ENCODE data around the gene ATXN7L3.

The ATXN7L3 gene

GRCh38 chr17:44210342-44211192 lies 10.9 kb upstream of the ATXN7L3 start:
- DNase-seq (ENCODE audit: extremely low spot score): peak; percentile 90
- TF ChIP-seq NFRKB (IDR thresholded peaks at IDR 0.05): no peak
- TF ChIP-seq FOXM1 (IDR thresholded peaks at IDR 0.05; ENCODE audit: borderline replicate concordance): 0 out of 2 replicates have a peak, but pooled peaks have one; percentile 22
- TF ChIP-seq ELF4 (IDR thresholded peaks at IDR 0.05): no peak
- TF ChIP-seq FOXA1 (IDR thresholded peaks at IDR 0.05): no peak
- no peak for TF ChIP-seq ZNF384 (IDR thresholded peaks at IDR 0.05)
- no peak for TF ChIP-seq FOXK2 (IDR thresholded peaks at IDR 0.05)
- TF ChIP-seq HDGF (IDR thresholded peaks at IDR 0.05; ENCODE audit: borderline replicate concordance): 0 out of 2 replicates have a peak, but pooled peaks have one; percentile 42
- no peak for TF ChIP-seq CTBP1 (IDR thresholded peaks at IDR 0.05; ENCODE audit: borderline replicate concordance)
- peak; percentile 52; the same call in 1 of the 2 replicates for TF ChIP-seq ARNT (IDR thresholded peaks at IDR 0.05)
- TF ChIP-seq BHLHE40 (IDR thresholded peaks at IDR 0.05; ENCODE audit: borderline replicate concordance): no peak
- no peak for TF ChIP-seq PKNOX1 (IDR thresholded peaks at IDR 0.05)
- no peak for TF ChIP-seq TARDBP (IDR thresholded peaks at IDR 0.05)
- no peak for TF ChIP-seq SP1 (IDR thresholded peaks at IDR 0.05)
- no peak for TF ChIP-seq SUZ12 (IDR thresholded peaks at IDR 0.05)
- TF ChIP-seq L3MBTL2 (conservative IDR thresholded peaks at IDR 0.05): peak; percentile 57; the same call in 1 of the 2 replicates
- no peak for TF ChIP-seq LEF1 (IDR thresholded peaks at IDR 0.05; ENCODE audit: borderline replicate concordance)
- ChIA-PET CTCF (interaction anchor here (0.6 to 2.4 kb wide), 15 partner anchors 9 to 170 kb away, joined by 3 to 14 read pairs (median 4); partner anchors contain the start of genes FAM171A2, GRN and TMUB2), POLR2A (interaction anchor here (1.0 to 3.4 kb wide), 8 partner anchors 10 to 135 kb away, joined by 3 to 26 read pairs (median 7); partner anchors contain the start of genes ATXN7L3, GRN, SLC25A39 and TMUB2)

- TF ChIP-seq FOXA1 (IDR thresholded peaks at IDR 0.05): no peak
- TF ChIP-seq FOXK2 (IDR thresholded peaks at IDR 0.05): no peak
- no peak for TF ChIP-seq ZNF384 (IDR thresholded peaks at IDR 0.05)
- no peak for TF ChIP-seq SP1 (IDR thresholded peaks at IDR 0.05)
- TF ChIP-seq BHLHE40 (IDR thresholded peaks at IDR 0.05; ENCODE audit: borderline replicate concordance): no peak
- no peak for TF ChIP-seq ELF4 (IDR thresholded peaks at IDR 0.05)
- no peak for DNase-seq (ENCODE audit: extremely low spot score)
- ChIA-PET POLR2A (interaction anchor here (1.0 to 3.4 kb wide), 8 partner anchors 9 to 135 kb away, joined by 3 to 26 read pairs (median 7); partner anchors contain the start of genes ATXN7L3, GRN, SLC25A39 and TMUB2), CTCF (interaction anchor here (0.6 to 2.4 kb wide), 11 partner anchors 8 to 170 kb away, joined by 3 to 14 read pairs (median 5); partner anchors contain the start of genes FAM171A2 and GRN)
Observed at GRCh38 chr17:44209786-44210341, 10.2 kb upstream of the ATXN7L3 start.

GRCh38 chr17:44207743-44208142 lies 8.1 kb upstream of the ATXN7L3 start:
- POLR2A ChIA-PET: no interaction called here
- no peak for TF ChIP-seq ARNT (IDR thresholded peaks at IDR 0.05)
- no peak for TF ChIP-seq SUZ12 (IDR thresholded peaks at IDR 0.05)
- TF ChIP-seq CTBP1 (IDR thresholded peaks at IDR 0.05; ENCODE audit: borderline replicate concordance): no peak
- TF ChIP-seq BHLHE40 (IDR thresholded peaks at IDR 0.05; ENCODE audit: borderline replicate concordance): no peak
- CTCF ChIA-PET: no interaction called here
- DNase-seq (ENCODE audit: extremely low spot score): no peak

- CTCF ChIA-PET: no interaction called here
- TF ChIP-seq ARNT (IDR thresholded peaks at IDR 0.05) (no peak), FOXK2 (IDR thresholded peaks at IDR 0.05) (no peak), TARDBP (IDR thresholded peaks at IDR 0.05) (no peak), HDGF (IDR thresholded peaks at IDR 0.05; ENCODE audit: borderline replicate concordance) (no peak), FOXA1 (IDR thresholded peaks at IDR 0.05) (no peak), LEF1 (IDR thresholded peaks at IDR 0.05; ENCODE audit: borderline replicate concordance) (no peak), PKNOX1 (IDR thresholded peaks at IDR 0.05) (no peak), NFRKB (IDR thresholded peaks at IDR 0.05) (no peak), ZNF384 (IDR thresholded peaks at IDR 0.05) (no peak), ELF4 (IDR thresholded peaks at IDR 0.05) (no peak), SP1 (IDR thresholded peaks at IDR 0.05) (no peak), FOXM1 (IDR thresholded peaks at IDR 0.05; ENCODE audit: borderline replicate concordance) (no peak)
- POLR2A ChIA-PET: no interaction called here
- no peak for DNase-seq (ENCODE audit: extremely low spot score)
Observed at GRCh38 chr17:44207319-44207718, 7.6 kb upstream of the ATXN7L3 start.

- no peak for DNase-seq (ENCODE audit: extremely low spot score)
- no peak for TF ChIP-seq SUZ12 (IDR thresholded peaks at IDR 0.05)
- TF ChIP-seq LEF1 (IDR thresholded peaks at IDR 0.05; ENCODE audit: borderline replicate concordance): no peak
- no peak for TF ChIP-seq FOXK2 (IDR thresholded peaks at IDR 0.05)
- TF ChIP-seq CTBP1 (IDR thresholded peaks at IDR 0.05; ENCODE audit: borderline replicate concordance): no peak
- TF ChIP-seq NFRKB (IDR thresholded peaks at IDR 0.05): no peak
- TF ChIP-seq PKNOX1 (IDR thresholded peaks at IDR 0.05): no peak
- TF ChIP-seq BHLHE40 (IDR thresholded peaks at IDR 0.05; ENCODE audit: borderline replicate concordance): no peak
- TF ChIP-seq ZNF384 (IDR thresholded peaks at IDR 0.05): no peak
- TF ChIP-seq HDGF (IDR thresholded peaks at IDR 0.05; ENCODE audit: borderline replicate concordance): no peak
- no peak for TF ChIP-seq SP1 (IDR thresholded peaks at IDR 0.05)
- no peak for TF ChIP-seq L3MBTL2 (conservative IDR thresholded peaks at IDR 0.05)
- no peak for TF ChIP-seq TARDBP (IDR thresholded peaks at IDR 0.05)
- POLR2A ChIA-PET: interaction anchor here (1.0 to 1.2 kb wide), 2 partner anchors 11 to 20 kb away, joined by 3 to 4 read pairs; partner anchors contain the start of gene TMUB2
- CTCF ChIA-PET: no interaction called here
Observed at GRCh38 chr17:44206825-44207155, 7.1 kb upstream of the ATXN7L3 start.

All from HEK293T (cell line).